WTC11 (cell line): ENCODE measurements around the gene GLB1L2.

Experiments used
- CTCF ChIP-seq: fragments of 200-600 bp; IDR thresholded peaks from 2 replicates; pipeline ENCODE4 v1.8.0; 2022; ENCODE audit warnings: antibody characterized with exemption
- FOXK1 ChIP-seq: sonication (generic); formaldehyde crosslinking; IDR thresholded peaks from 2 replicates; pipeline ENCODE4 v1.8.0; 2022; ENCODE audit warnings: mild to moderate bottlenecking, moderate library complexity, missing genetic modification reagents
- NR3C1 ChIP-seq: sonication (generic); formaldehyde crosslinking; conservative IDR thresholded peaks from 2 replicates; pipeline ENCODE4 v1.8.1; 2023; ENCODE audit warnings: low read depth, mild to moderate bottlenecking, missing genetic modification reagents
- PRDM15 ChIP-seq: sonication (generic); formaldehyde crosslinking; IDR thresholded peaks from 2 replicates; pipeline ENCODE4 v1.8.0; 2022; ENCODE audit warnings: missing genetic modification reagents
- TCF7 ChIP-seq: sonication (generic); formaldehyde crosslinking; IDR thresholded peaks from 2 replicates; pipeline ENCODE4 v1.8.0; 2022; ENCODE audit warnings: mild to moderate bottlenecking, low read depth, missing genetic modification reagents, moderate library complexity
- USF2 ChIP-seq: sonication (generic); formaldehyde crosslinking; IDR thresholded peaks from 2 replicates; pipeline ENCODE4 v1.8.1; 2023; ENCODE audit warnings: mild to moderate bottlenecking, missing genetic modification reagents, moderate library complexity
- ZNF138 ChIP-seq: sonication (generic); formaldehyde crosslinking; conservative IDR thresholded peaks from 2 replicates; pipeline ENCODE4 v1.8.1; 2022; ENCODE audit warnings: mild to moderate bottlenecking, moderate library complexity, missing genetic modification reagents

- TF ChIP-seq USF2 (CRISPR knock-in tag) (no peak), CTCF (no peak), FOXK1 (CRISPR knock-in tag) (no peak), ZNF138 (no peak), NR3C1 (CRISPR knock-in tag) (no peak), PRDM15 (CRISPR knock-in tag) (no peak), TCF7 (CRISPR knock-in tag) (no peak)
These were observed 93.6 kb downstream of the GLB1L2 start for GRCh38 chr11:134425413-134425812.
